Stimulated activated naive B cell treated with anti-CD40 and anti-IgM and Interleukin-4, amounts not matched to agents 10 μg/mL and 1 μg/mL and 100 μg/mL, for 72 hours (primary cell): ENCODE measurements around the gene PCGF3.
A peak's percentile ranks its signal among the peaks of the same experiment; 100 is the strongest.
"Not testable (repeated sequence)": the region's sequence is repeated elsewhere in the genome, so short reads cannot be mapped to it uniquely, and the experiment has no call there.

ENCODE experiments used
- ATAC-seq, 2 donors: fragments of 150-1000 bp; cut with Tn5 transposase; replicated peaks; 2 replicates each; pipeline ENCODE4 v1.10.0; 2021; ENCODE audit warnings: moderate library complexity in 1 of 2
- DNase-seq: peaks from one replicate; pipeline ENCODE4 v3.0.0; 2021
- H3K27ac Mint-ChIP-seq: one replicate; pipeline ENCODE4 v1.8.0; 2022; ENCODE audit warnings: mild to moderate bottlenecking, mixed read lengths
- H3K27me3 Mint-ChIP-seq, 2 donors: one replicate each; pipeline ENCODE4 v1.8.0; 2022; ENCODE audit warnings: mixed read lengths in 2 of 2
- H3K36me3 Mint-ChIP-seq, 2 donors: one replicate each; pipeline ENCODE4 v1.8.0; 2022; ENCODE audit warnings: mixed read lengths in 2 of 2, mild to moderate bottlenecking in 1 of 2
- H3K4me1 Mint-ChIP-seq, 2 donors: one replicate each; pipeline ENCODE4 v1.8.0; 2022; ENCODE audit warnings: mixed read lengths in 2 of 2, mild to moderate bottlenecking in 1 of 2
- H3K4me3 Mint-ChIP-seq, 2 donors: one replicate each; pipeline ENCODE4 v1.8.0; 2022; ENCODE audit warnings: mild to moderate bottlenecking in 2 of 2, mixed read lengths in 2 of 2, moderate library complexity in 1 of 2
- H3K9me3 Mint-ChIP-seq, 2 donors: one replicate each; pipeline ENCODE4 v1.8.0; 2022; ENCODE audit warnings: mixed read lengths in 2 of 2, mild to moderate bottlenecking in 1 of 2

Gene PCGF3

DNA sequence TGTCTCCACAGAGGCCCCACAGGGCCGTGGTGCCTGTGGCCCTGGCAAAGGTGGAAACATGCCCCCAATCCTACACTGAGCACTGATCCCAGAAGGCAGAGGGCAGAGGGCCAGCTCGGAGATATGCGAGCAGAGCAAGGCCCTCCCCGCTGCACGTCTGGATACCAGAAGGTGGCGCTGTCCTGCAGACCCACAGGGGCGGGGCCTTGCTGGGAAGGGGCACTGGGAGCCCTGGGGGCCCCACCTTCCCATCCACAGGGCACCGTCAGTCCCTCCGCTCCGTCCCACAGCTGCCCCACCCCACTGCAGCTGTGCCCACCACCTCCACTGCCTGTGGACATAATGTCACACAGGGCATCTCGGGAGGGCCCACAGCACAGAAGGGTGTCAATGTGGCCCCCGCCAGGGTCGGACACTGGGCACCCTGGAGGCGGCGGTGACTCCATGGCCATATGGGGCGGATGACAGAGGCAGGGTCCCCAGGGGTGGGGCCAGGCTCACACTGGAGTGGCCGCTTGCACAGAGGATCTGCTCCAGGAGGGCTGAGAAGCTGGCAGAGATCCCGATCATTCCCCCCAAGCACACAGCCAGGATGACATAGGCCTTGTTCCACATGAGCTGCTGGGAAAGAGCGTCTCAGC lies 21.5 kb upstream of the PCGF3 start:
- Mint-ChIP-seq H3K4me3 (no peak overlapping the region), H3K27ac (peak overlapping the region; percentile 43), H3K27me3 (peaks cover 15 to 36% of the 10 kb centered on the region in 2 donors), H3K4me1 (peaks cover 11 to 26% of the 10 kb centered on the region in 2 donors), H3K9me3 (no peaks in the 10 kb centered on the region), H3K36me3 (no peaks in the 10 kb centered on the region)
- ATAC-seq (peak; percentile 19 to 35), DNase-seq (no peak)

DNA sequence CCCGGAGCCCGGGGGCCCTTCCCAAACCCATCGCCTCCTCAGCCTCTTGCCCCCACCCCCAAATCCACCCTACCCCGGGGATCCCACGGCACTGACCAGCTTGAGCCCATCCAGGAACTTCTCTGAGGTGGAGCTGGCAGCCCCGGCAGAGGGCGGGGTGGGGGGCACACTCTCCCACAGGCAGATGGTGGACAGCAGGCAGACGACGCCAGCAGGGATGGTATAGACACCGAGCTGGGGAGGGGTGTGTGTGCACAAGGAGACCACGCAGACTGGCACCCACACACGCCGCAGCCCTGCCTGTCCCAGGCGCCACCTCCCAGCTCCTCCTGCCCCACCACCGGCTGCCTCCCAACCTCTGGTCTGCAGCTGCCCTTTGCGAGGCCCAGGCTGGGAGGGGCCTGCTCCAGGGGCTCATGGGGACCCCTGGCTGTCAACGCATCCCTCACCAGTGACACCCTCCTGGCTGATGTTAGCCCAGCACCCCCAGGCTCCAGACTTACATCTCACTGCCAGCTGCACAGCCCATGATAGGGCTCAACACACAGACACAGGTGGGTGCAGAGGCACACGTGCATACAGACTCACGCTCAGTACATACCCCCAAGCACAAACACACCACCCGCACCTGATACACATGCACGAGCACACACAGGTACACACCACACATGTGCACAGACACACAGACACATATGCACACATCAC lies 20.9 kb upstream of the PCGF3 start:
- no peak for ATAC-seq
- DNase-seq: no peak
- no peak overlapping the region for H3K4me3 Mint-ChIP-seq
- H3K36me3 Mint-ChIP-seq: no peaks in the 10 kb centered on the region
- no peaks in the 10 kb centered on the region for H3K9me3 Mint-ChIP-seq
- H3K27ac Mint-ChIP-seq: no peak overlapping the region
- H3K4me1 Mint-ChIP-seq: peaks cover 10 to 31% of the 10 kb centered on the region in 2 donors
- peaks cover 15 to 36% of the 10 kb centered on the region in 2 donors for H3K27me3 Mint-ChIP-seq

GRCh38 chr4:685679-686412 lies 19.8 kb upstream of the PCGF3 start:
- Mint-ChIP-seq H3K27me3 (peaks cover 20 to 45% of the 10 kb centered on the region in 2 donors), H3K4me1 (peaks cover 3 to 25% of the 10 kb centered on the region in 2 donors), H3K9me3 (no peaks in the 10 kb centered on the region), H3K36me3 (peaks cover 0 to 2% of the 10 kb centered on the region in 2 donors), H3K27ac (peak overlapping the region; percentile 31), H3K4me3 (no peak overlapping the region)
- DNase-seq: no peak
- no peak for ATAC-seq

GRCh38 chr4:686413-687040 lies 19.1 kb upstream of the PCGF3 start:
- H3K27ac Mint-ChIP-seq: no peak overlapping the region
- H3K36me3 Mint-ChIP-seq: peaks cover 0 to 2% of the 10 kb centered on the region in 2 donors
- peaks cover 20 to 45% of the 10 kb centered on the region in 2 donors for H3K27me3 Mint-ChIP-seq
- ATAC-seq: no peak
- H3K4me3 Mint-ChIP-seq: no peak overlapping the region
- peaks cover 3 to 24% of the 10 kb centered on the region in 2 donors for H3K4me1 Mint-ChIP-seq
- H3K9me3 Mint-ChIP-seq: no peaks in the 10 kb centered on the region
- DNase-seq: no peak

DNA sequence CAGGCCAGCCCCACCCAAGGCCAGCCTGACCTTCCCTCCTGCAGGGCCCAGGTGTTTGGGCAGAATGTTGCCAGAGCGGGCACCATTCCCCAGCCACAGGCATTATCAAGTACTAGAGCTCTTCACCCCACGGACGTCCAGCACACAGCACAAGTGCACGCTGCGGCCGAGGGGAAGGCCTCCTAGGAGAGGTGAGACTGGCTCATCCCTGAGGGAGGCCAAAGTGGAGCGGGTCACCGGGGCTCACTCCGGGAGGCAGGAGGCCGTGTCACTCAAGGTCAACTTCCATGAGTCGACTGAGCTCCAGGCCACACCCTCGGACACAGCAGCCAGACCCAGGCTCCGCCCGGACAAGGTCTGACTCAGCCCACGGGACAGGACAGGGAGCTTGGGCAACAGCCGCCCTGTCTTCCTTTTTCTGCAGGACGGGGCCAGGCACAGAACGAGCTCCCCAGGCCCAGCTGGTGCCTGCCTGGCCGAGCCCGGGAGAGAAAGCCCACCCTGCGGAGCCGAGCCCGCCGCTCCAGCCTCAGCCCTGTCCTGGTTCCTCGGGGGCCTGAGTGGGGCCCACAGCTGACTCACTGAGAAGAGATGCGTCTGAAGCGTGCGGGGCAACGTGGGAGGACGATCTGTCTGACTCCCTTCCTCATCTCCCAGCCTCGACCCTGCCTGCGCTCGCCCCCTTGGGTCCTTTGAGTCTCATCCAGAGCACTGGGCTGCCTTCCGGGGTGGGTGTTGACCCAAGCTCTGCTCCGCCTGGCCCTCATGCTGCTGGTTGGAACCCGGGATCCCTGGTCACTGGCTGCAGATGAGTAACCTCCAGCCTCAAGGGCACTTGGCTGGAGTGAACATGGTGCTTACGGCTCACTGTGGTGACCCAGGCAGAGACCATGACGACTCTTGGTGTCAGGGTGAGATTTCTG lies 18.3 kb upstream of the PCGF3 start:
- peaks cover 0 to 2% of the 10 kb centered on the region in 2 donors for H3K36me3 Mint-ChIP-seq
- no peaks in the 10 kb centered on the region for H3K9me3 Mint-ChIP-seq
- H3K4me3 Mint-ChIP-seq: no peak overlapping the region
- H3K4me1 Mint-ChIP-seq: peaks cover 3 to 24% of the 10 kb centered on the region in 2 donors
- no peak for DNase-seq
- no peak for ATAC-seq
- H3K27ac Mint-ChIP-seq: peak overlapping the region; percentile 83
- H3K27me3 Mint-ChIP-seq: peaks cover 24 to 45% of the 10 kb centered on the region in 2 donors

DNA sequence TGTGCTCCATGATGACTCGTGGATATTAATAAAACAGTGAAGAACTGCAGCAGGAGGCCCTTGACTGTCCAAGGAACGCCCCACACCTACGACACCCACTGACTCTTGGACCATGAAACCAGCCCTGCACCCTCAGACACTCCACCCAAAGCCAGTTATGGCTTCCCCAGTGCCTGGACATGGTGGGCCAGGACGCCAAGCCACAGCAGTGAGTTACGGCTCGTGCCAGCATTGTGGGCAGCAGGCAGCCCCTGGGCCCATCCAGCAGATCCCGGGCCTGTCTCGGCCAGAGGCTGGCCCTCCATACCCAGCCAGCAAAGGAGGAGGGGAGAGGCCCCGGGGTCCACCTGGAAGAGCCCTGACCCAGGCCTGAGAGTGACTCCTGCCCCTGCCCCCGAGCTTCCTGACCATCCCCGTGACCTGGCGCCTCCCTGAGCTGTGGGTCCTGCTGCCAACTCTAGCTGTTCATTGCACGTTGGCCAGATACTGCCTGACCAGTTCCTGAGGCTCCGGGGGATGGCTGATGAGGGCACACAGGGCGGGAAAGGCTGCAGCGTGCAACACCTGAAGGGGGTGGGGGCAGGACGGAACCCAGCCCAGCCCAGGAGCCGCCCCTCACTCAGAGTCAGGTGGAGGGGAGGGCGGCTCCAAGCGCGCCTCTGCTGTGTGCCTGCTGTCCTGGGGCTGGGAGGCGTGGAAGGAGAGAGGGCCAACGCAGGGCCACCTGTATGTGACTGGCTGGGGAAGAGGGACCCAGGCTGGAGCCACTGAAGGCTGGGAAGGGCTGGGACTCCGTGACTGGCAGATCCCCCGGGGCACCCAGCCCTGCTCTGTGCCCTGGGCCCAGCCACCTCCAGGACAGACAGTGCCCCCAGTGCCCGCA lies 17.4 kb upstream of the PCGF3 start:
- Mint-ChIP-seq H3K9me3 (no peaks in the 10 kb centered on the region), H3K4me3 (peak overlapping the region; percentile 25 to 65), H3K27ac (peak overlapping the region; percentile 83), H3K4me1 (peaks cover 3 to 20% of the 10 kb centered on the region in 2 donors), H3K27me3 (peaks cover 24 to 48% of the 10 kb centered on the region in 2 donors), H3K36me3 (peaks cover 0 to 2% of the 10 kb centered on the region in 2 donors)
- no peak for DNase-seq
- ATAC-seq: peak; percentile 10 to 24

DNA sequence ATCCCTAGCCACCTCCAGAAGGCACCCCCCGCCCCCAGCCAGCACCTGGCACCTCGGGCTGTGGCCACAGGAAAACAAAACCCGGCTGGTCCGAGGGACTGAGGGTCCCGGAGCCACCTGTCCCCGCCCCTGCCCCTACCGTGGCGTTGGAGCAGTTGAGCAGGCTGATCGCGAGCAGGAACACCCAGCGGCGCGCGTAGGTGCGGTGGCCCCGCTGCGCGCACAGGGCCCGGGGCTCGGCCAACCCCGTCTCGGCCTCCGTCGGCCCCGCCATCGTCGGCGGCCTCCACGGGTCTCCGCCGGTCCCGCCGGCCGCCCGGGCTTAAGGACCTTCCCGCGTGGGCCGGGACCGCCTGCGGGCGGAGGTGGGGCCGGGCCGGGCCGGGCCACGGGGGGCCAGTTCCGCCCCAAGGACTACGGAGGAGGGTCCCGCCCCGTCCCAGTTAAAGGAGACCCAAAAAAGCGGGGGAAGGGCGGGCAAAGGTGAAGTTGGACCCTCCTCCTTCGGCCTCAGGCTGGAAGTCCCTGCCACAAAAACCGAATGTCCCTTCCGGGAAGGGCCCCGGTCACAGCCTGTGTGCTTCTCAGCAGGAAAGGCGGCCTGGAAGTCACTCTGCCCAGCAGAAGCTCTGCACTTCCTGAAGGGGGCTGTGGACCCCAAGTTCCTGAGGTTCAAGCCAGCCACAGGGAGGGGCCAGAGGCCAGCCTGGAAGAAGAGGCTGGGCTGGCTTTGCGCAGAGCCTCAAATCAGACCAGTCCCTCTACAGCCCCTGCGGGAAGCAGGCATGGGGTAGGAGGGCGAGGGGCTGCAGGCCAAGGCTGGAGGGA lies 16.6 kb upstream of the PCGF3 start, which contains the start of gene SLC49A3:
SLC49A3 (minus strand) TSS at position 298 of the 828 bp plus-strand sequence; CDS start at position 274, 24 bp downstream.
- Mint-ChIP-seq H3K4me3 (peak within 1 kb of the TSS; percentile 25 to 65), H3K27ac (no peak within 1 kb of the TSS), H3K27me3 (peaks cover 24 to 50% of the 10 kb centered on the region in 2 donors), H3K4me1 (peaks cover 3 to 20% of the 10 kb centered on the region in 2 donors), H3K9me3 (no peaks in the 10 kb centered on the region), H3K36me3 (peaks cover 0 to 2% of the 10 kb centered on the region in 2 donors)
- ATAC-seq (peak; percentile 48 to 52), DNase-seq (no peak)

- H3K27me3 Mint-ChIP-seq: peaks cover 24 to 46% of the 10 kb centered on the region in 2 donors
- peak overlapping the region; percentile 4 to 44 for H3K4me3 Mint-ChIP-seq
- ATAC-seq (no peak), DNase-seq (no peak)
- no peaks in the 10 kb centered on the region for H3K9me3 Mint-ChIP-seq
- no peak overlapping the region for H3K27ac Mint-ChIP-seq
- peaks cover 3 to 20% of the 10 kb centered on the region in 2 donors for H3K4me1 Mint-ChIP-seq
- H3K36me3 Mint-ChIP-seq: peaks cover 0 to 2% of the 10 kb centered on the region in 2 donors
Measured at GRCh38 chr4:689723-690122, 15.9 kb upstream of the PCGF3 start.

GRCh38 chr4:692771-693554 lies 12.7 kb upstream of the PCGF3 start:
- H3K4me3 Mint-ChIP-seq: no peak overlapping the region
- no peak for DNase-seq
- H3K27ac Mint-ChIP-seq: no peak overlapping the region
- no peaks in the 10 kb centered on the region for H3K9me3 Mint-ChIP-seq
- H3K27me3 Mint-ChIP-seq: peaks cover 14 to 28% of the 10 kb centered on the region in 2 donors
- H3K36me3 Mint-ChIP-seq: peaks cover 0 to 2% of the 10 kb centered on the region in 2 donors
- H3K4me1 Mint-ChIP-seq: peaks cover 0 to 16% of the 10 kb centered on the region in 2 donors
- ATAC-seq: no peak

DNA sequence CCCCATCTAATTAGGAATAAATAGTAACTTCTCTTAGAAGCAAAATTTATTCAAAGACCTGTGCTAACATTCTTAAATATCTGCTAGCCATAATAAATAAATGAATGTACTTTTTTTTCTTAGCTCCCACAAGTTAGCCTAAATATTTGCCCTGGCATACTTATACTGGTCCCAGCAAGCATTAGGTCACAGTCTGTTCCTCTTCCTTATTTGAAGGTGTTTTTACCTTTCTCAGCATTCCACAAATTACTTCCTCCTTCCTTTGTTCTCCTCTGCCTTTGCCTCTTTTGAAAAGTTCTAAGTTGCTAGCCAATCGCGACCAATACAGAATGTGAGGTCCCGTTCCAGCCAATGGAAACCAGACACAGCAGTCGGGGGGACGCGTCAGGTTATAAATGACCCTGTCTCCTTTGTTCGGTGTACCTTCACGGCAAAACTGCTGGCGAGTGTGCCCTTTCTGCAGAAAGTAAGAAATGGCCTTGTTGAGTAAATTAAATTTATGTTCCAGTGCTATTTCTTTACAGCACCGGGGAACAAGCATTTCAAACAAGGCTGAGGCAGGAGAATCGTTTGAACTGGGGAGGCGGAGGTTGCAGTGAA lies 11.2 kb upstream of the PCGF3 start:
- DNase-seq, H3K9me3 Mint-ChIP-seq, H3K36me3 Mint-ChIP-seq, H3K27ac Mint-ChIP-seq, ATAC-seq, H3K4me3 Mint-ChIP-seq: not testable (repeated sequence)
- H3K27me3 Mint-ChIP-seq: peaks cover 9 to 20% of the 10 kb centered on the region in 2 donors
- peaks cover 8 to 19% of the 10 kb centered on the region in 2 donors for H3K4me1 Mint-ChIP-seq
